ENCODE measurements around the gene PPP4R1.

The PPP4R1 gene

DNA sequence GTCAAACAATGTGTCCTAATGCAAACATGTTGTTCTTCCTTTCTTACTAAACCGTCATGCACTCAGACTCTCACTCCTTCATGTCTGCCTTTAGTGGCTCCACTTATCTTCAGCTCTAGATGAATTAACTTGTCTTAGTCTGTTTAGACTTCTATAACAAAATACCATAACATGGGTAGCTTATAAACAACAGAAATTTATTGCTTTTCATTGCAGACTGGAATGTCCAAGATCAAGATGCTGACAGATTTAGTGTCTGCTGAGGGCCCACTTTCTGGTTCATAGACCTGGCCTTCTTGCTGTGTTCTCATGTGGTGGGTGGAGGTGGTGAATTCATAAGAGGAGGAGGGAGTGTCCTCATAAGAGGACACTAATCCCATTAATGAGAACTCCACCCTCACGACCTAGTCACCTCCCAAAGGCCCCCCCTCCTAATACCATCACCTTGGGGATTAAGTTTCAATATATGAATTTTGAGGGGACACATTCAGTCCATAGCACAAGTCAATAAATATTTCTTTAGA lies 106.7 kb downstream of the PPP4R1 start:
- ATAC-seq (no peak), DNase-seq (no peak)

DNA sequence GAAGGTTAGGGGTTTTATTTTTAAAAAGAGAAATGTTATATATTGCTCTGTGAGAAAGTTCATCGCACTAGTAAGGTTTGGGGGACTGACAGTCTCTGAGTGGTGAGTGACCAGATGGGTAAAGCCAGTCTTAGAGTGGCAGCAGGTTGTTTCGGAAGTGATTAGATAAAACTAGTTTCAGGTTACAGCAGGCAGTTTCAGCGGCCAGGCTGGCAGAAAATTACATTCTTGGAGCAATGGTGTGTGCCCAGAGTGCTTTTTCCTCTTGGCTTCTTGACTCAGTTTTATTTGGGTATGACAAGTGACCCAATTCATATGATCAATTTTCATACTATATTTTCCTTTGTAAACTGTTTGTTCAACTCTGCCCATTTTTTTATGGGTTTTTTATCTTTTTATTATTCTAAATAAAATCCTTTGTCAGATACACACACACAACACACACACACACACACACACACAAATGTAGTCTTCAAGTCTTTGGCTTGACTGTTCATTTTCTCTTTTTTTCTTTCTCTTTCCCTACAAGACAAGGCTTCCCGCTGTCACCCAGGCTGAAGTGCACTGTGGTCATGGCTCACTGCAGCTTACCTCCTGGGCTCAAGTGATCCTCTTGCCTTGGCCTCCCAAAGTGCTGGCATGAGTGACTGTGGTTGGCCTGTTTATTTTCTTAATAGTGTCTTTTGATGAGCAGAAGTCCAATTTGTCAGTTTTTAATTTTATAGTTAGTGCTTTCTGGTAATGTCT lies 108.1 kb downstream of the PPP4R1 start:
- DNase-seq (no peak), ATAC-seq (no peak)

All from stimulated activated naive CD8-positive, alpha-beta T cell treated with anti-CD3 and anti-CD28 coated beads, Interleukin-15, Interleukin-2, amounts not matched to agents 100 U/mL and 50 U/mL, for 24 hours (primary cell).